Measurements from ENCODE around the gene DRD2. TPM values are rescaled to one million over a fixed set of nuclear protein-coding genes. Genes with fewer than 3 reads are reported as not detected.

DRD2 gene
- total RNA-seq, 1 donor from 2014 or later, result 289 TPM

GRCh38 chr11:113378692-113379091 lies 96.5 kb downstream of the DRD2 start:
- Mint-ChIP-seq H3K9me3 (ENCODE audit: unreplicated experiment) (peaks cover 2% of the 10 kb centered on the region), H3K36me3 (ENCODE audit: unreplicated experiment) (peaks cover 6% of the 10 kb centered on the region), H3K27me3 (ENCODE audit: unreplicated experiment) (peaks cover 2% of the 10 kb centered on the region), H3K4me3 (ENCODE audit: unreplicated experiment) (no peak overlapping the region), H3K27ac (ENCODE audit: unreplicated experiment) (no peak overlapping the region), H3K4me1 (ENCODE audit: low read depth, unreplicated experiment) (no peaks in the 10 kb centered on the region)
- TF ChIP-seq CTCF (IDR thresholded peaks at IDR 0.05; ENCODE audit: partially characterized antibody, unreplicated experiment), result no peak
- no peak for DNase-seq

- H3K4me3 Mint-ChIP-seq (ENCODE audit: unreplicated experiment), result no peak overlapping the region
- H3K4me1 Mint-ChIP-seq (ENCODE audit: low read depth, unreplicated experiment), result no peaks in the 10 kb centered on the region
- DNase-seq, result no peak
- H3K27me3 Mint-ChIP-seq (ENCODE audit: unreplicated experiment), result peaks cover 2% of the 10 kb centered on the region
- peaks cover 2% of the 10 kb centered on the region for H3K9me3 Mint-ChIP-seq (ENCODE audit: unreplicated experiment)
- no peak overlapping the region for H3K27ac Mint-ChIP-seq (ENCODE audit: unreplicated experiment)
- TF ChIP-seq CTCF (IDR thresholded peaks at IDR 0.05; ENCODE audit: partially characterized antibody, unreplicated experiment), result no peak
- peaks cover 6% of the 10 kb centered on the region for H3K36me3 Mint-ChIP-seq (ENCODE audit: unreplicated experiment)
Measured at GRCh38 chr11:113377681-113378412, 97.4 kb downstream of the DRD2 start.

DNA sequence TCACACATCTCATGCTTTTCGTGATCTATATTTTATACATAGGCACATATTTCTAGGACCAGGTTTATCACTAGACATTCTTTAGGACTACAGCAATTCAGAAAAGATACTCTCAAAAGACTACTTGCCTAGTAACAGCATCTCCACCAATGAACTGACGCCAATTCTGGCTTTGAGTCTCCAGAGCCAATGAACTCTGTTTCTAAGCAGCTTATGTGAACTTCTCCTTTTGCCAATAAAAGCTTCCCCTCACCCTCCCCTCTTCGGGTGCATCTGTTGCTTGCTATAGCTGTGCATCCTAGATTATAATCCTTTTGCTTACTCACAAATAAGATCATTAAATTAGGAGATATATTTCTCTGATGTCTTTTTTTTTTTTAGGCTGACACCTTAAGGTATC lies 99.0 kb downstream of the DRD2 start:
- Mint-ChIP-seq H3K9me3 (ENCODE audit: unreplicated experiment) (peaks cover 2% of the 10 kb centered on the region), H3K36me3 (ENCODE audit: unreplicated experiment) (peaks cover 6% of the 10 kb centered on the region), H3K27me3 (ENCODE audit: unreplicated experiment) (peaks cover 2% of the 10 kb centered on the region), H3K4me3 (ENCODE audit: unreplicated experiment) (no peak overlapping the region), H3K27ac (ENCODE audit: unreplicated experiment) (no peak overlapping the region), H3K4me1 (ENCODE audit: low read depth, unreplicated experiment) (no peaks in the 10 kb centered on the region)
- TF ChIP-seq CTCF (IDR thresholded peaks at IDR 0.05; ENCODE audit: partially characterized antibody, unreplicated experiment), result no peak
- no peak for DNase-seq

- peaks cover 2% of the 10 kb centered on the region for H3K9me3 Mint-ChIP-seq (ENCODE audit: unreplicated experiment)
- no peaks in the 10 kb centered on the region for H3K4me1 Mint-ChIP-seq (ENCODE audit: low read depth, unreplicated experiment)
Measured at GRCh38 chr11:113375402-113375801, 99.8 kb downstream of the DRD2 start.

More at GRCh38 chr11:113375402-113375801, 99.8 kb downstream of the DRD2 start:
- Mint-ChIP-seq H3K27ac (ENCODE audit: unreplicated experiment) (no peak overlapping the region), H3K27me3 (ENCODE audit: unreplicated experiment) (peaks cover 2% of the 10 kb centered on the region), H3K4me3 (ENCODE audit: unreplicated experiment) (no peak overlapping the region), H3K36me3 (ENCODE audit: unreplicated experiment) (peaks cover 4% of the 10 kb centered on the region)
- DNase-seq, result no peak
- no peak for TF ChIP-seq CTCF (IDR thresholded peaks at IDR 0.05; ENCODE audit: partially characterized antibody, unreplicated experiment)

Data from glutamatergic neuron (in vitro differentiated cells).